ENCODE results near the gene MMGT1. TPM values are rescaled to one million over a fixed set of nuclear protein-coding genes. Genes with fewer than 3 reads are reported as not detected.

The MMGT1 gene
- total RNA-seq, 2 donors from 2014 or later: 17.5 to 19.2 TPM

- Mint-ChIP-seq H3K4me3 (no peak overlapping the region), H3K36me3 (ENCODE audit: low read depth) (peaks cover 1% of the 10 kb centered on the region), H3K27ac (no peak overlapping the region), H3K9me3 (peaks cover 44% of the 10 kb centered on the region), H3K4me1 (peaks cover 6% of the 10 kb centered on the region), H3K27me3 (ENCODE audit: insufficient read depth) (no peaks in the 10 kb centered on the region)
- H3K9me3 ChIP-seq (ENCODE audit: control insufficient read depth, low read length): no peaks in the 10 kb centered on the region
- no peaks in the 10 kb centered on the region for H3K27me3 ChIP-seq (ENCODE audit: control insufficient read depth, insufficient read depth, low read length, poor library complexity, severe bottlenecking)
- no peaks in the 10 kb centered on the region for H3K4me1 ChIP-seq (ENCODE audit: control insufficient read depth, insufficient read depth, low read length)
- no peak for TF ChIP-seq CTCF (conservative IDR thresholded peaks at IDR 0.05)
- H3K27ac ChIP-seq (ENCODE audit: low read depth, low read length): no peak overlapping the region
- no peak for DNase-seq
- H3K9ac ChIP-seq (ENCODE audit: extremely low read depth, low read length, poor library complexity, severe bottlenecking): no peak overlapping the region
- no peaks in the 10 kb centered on the region for H3K36me3 ChIP-seq (ENCODE audit: control insufficient read depth, insufficient read depth, low read length)
- 93% methylated on average over 1 of the region's 1 CpG; no CpG with 5 or more reads in 1 of the 2 experiments for WGBS, 2 experiments (ENCODE audit: insufficient coverage in 1 of 2, insufficient read length in 1 of 2)
- no peak overlapping the region for H3K4me3 ChIP-seq (ENCODE audit: low read length)
Measured at GRCh38 chrX:135975421-135975820, 1.6 kb upstream of the MMGT1 start.

- Mint-ChIP-seq H3K36me3 (ENCODE audit: low read depth) (peaks cover 3% of the 10 kb centered on the region), H3K9me3 (peaks cover 42% of the 10 kb centered on the region), H3K27ac (peak overlapping the region; percentile 59), H3K27me3 (ENCODE audit: insufficient read depth) (no peaks in the 10 kb centered on the region), H3K4me1 (peaks cover 6% of the 10 kb centered on the region), H3K4me3 (peak overlapping the region; percentile 50)
- Histone ChIP-seq H3K27ac (ENCODE audit: low read depth, low read length) (no peak overlapping the region), H3K9me3 (ENCODE audit: control insufficient read depth, low read length) (no peaks in the 10 kb centered on the region), H3K4me1 (ENCODE audit: control insufficient read depth, insufficient read depth, low read length) (no peaks in the 10 kb centered on the region), H3K36me3 (ENCODE audit: control insufficient read depth, insufficient read depth, low read length) (no peaks in the 10 kb centered on the region), H3K27me3 (ENCODE audit: control insufficient read depth, insufficient read depth, low read length, poor library complexity, severe bottlenecking) (no peaks in the 10 kb centered on the region), H3K9ac (ENCODE audit: extremely low read depth, low read length, poor library complexity, severe bottlenecking) (no peak overlapping the region), H3K4me3 (ENCODE audit: low read length) (peak overlapping the region; percentile 56)
- 30% methylated on average over 8 of the region's 32 CpGs; no CpG with 5 or more reads in 1 of the 2 experiments for WGBS, 2 experiments (ENCODE audit: insufficient coverage in 1 of 2, insufficient read length in 1 of 2)
- DNase-seq: peak; percentile 89
- no peak for TF ChIP-seq CTCF (conservative IDR thresholded peaks at IDR 0.05)
Measured at GRCh38 chrX:135974279-135974856, 580 bp upstream of the MMGT1 start.

GRCh38 chrX:135973025-135973547 lies 702 bp downstream of the MMGT1 start:
- Mint-ChIP-seq H3K27ac (peak overlapping the region; percentile 98), H3K27me3 (ENCODE audit: insufficient read depth) (no peaks in the 10 kb centered on the region), H3K36me3 (ENCODE audit: low read depth) (peaks cover 3% of the 10 kb centered on the region), H3K4me3 (peak overlapping the region; percentile 85), H3K9me3 (peaks cover 33% of the 10 kb centered on the region), H3K4me1 (peaks cover 6% of the 10 kb centered on the region)
- no peaks in the 10 kb centered on the region for H3K4me1 ChIP-seq (ENCODE audit: control insufficient read depth, insufficient read depth, low read length)
- H3K9me3 ChIP-seq (ENCODE audit: control insufficient read depth, low read length): no peaks in the 10 kb centered on the region
- H3K4me3 ChIP-seq (ENCODE audit: low read length): peak overlapping the region; percentile 95
- 10 to 16% methylated on average over 4 to 10 of the region's 10 CpGs for WGBS, 2 experiments (ENCODE audit: insufficient coverage in 1 of 2, insufficient read length in 1 of 2)
- no peaks in the 10 kb centered on the region for H3K27me3 ChIP-seq (ENCODE audit: control insufficient read depth, insufficient read depth, low read length, poor library complexity, severe bottlenecking)
- TF ChIP-seq CTCF (conservative IDR thresholded peaks at IDR 0.05): no peak
- DNase-seq: no peak
- H3K27ac ChIP-seq (ENCODE audit: low read depth, low read length): peak overlapping the region; percentile 92
- H3K9ac ChIP-seq (ENCODE audit: extremely low read depth, low read length, poor library complexity, severe bottlenecking): peak overlapping the region; percentile 79
- H3K36me3 ChIP-seq (ENCODE audit: control insufficient read depth, insufficient read depth, low read length): no peaks in the 10 kb centered on the region
